Muscle of back (tissue), 13 donors: Measurements from ENCODE around the gene OR2T29. TPM values are rescaled to one million over a fixed set of nuclear protein-coding genes. Genes with fewer than 3 reads are reported as not detected.
"Not testable (repeated sequence)": the region's sequence is repeated elsewhere in the genome, so short reads cannot be mapped to it uniquely, and the experiment has no call there.

Experiments used
- DNase-seq, 3 donors: peaks; one replicate each; pipeline versions ENCODE4 v3.0.0 to v3.0.0-alpha.2; 2013
- long read RNA-seq, 9 donors: transcript quantifications; one replicate each; lab custom pipeline, GENCODE V29; 2026
- polyA plus RNA-seq, 10 donors: library from polyadenylated mRNA; unstranded; fragments of 120-200 nt; gene quantifications; one replicate each; pipeline ENCODE4 v1.2.1, GENCODE V29; 2013; ENCODE audit not compliant: insufficient read length in 10 of 10

The OR2T29 gene
- not detected for polyA plus RNA-seq
- long read RNA-seq, donor 1, result 0 reads
- long read RNA-seq, donor 2, result 0 reads
- long read RNA-seq, donor 3, result 0 reads
- long read RNA-seq, donor 4, result 0 reads
- long read RNA-seq, donor 5, result 0 reads
- long read RNA-seq, donor 6, result 0 reads
- long read RNA-seq, donor 7, result 0 reads
- long read RNA-seq, donor 8, result 0 reads
- long read RNA-seq, donor 9, result 0 reads

- not testable (repeated sequence) for DNase-seq
Observed at GRCh38 chr1:248562672-248563071, at the start of gene OR2T29. Gene OR2T29, minus strand, starts transcription at chr1:248562772. Its CDS starts 3,281 bp downstream, at chr1:248559491.

- DNase-seq, result no peak
Observed at GRCh38 chr1:248611883-248612414, 49.4 kb upstream of the OR2T29 start.

- no peak for DNase-seq
Observed at GRCh38 chr1:248610301-248610700, 47.7 kb upstream of the OR2T29 start.

- no peak for DNase-seq
Observed at GRCh38 chr1:248599396-248599795, 36.8 kb upstream of the OR2T29 start.

- no peak for DNase-seq
Observed at GRCh38 chr1:248597589-248597988, 35.0 kb upstream of the OR2T29 start, which contains the start of gene OR2T10. Gene OR2T10, minus strand, starts transcription at chr1:248597700. Its CDS starts 3,932 bp downstream, at chr1:248593768.

GRCh38 chr1:248596615-248597014 is 34.0 kb upstream of the OR2T29 start:
- DNase-seq, result no peak

- no peak for DNase-seq
Observed at GRCh38 chr1:248593226-248593625, 30.7 kb upstream of the OR2T29 start.

GRCh38 chr1:248592655-248593054 is 30.1 kb upstream of the OR2T29 start:
- DNase-seq, result no peak

- DNase-seq, result no peak
Observed at GRCh38 chr1:248590055-248590454, 27.5 kb upstream of the OR2T29 start.

- no peak for DNase-seq
Observed at GRCh38 chr1:248589334-248589733, 26.8 kb upstream of the OR2T29 start.

GRCh38 chr1:248585266-248585665 is 22.7 kb upstream of the OR2T29 start:
- DNase-seq, result no peak

- DNase-seq, result no peak
Observed at GRCh38 chr1:248576260-248576980, 13.8 kb upstream of the OR2T29 start.

- not testable (repeated sequence) for DNase-seq
Observed at GRCh38 chr1:248574657-248575056, 12.1 kb upstream of the OR2T29 start, which contains the start of gene OR2T34. Gene OR2T34, minus strand, starts transcription at chr1:248574757. Its CDS starts 0 bp downstream, at chr1:248574757.

GRCh38 chr1:248573856-248574255 is 11.3 kb upstream of the OR2T29 start:
- not testable (repeated sequence) for DNase-seq

GRCh38 chr1:248572049-248572448 is 9.5 kb upstream of the OR2T29 start:
- not testable (repeated sequence) for DNase-seq

- DNase-seq, result not testable (repeated sequence)
Observed at GRCh38 chr1:248570811-248571210, 8.2 kb upstream of the OR2T29 start.

GRCh38 chr1:248569049-248569448 is 6.5 kb upstream of the OR2T29 start:
- not testable (repeated sequence) for DNase-seq

GRCh38 chr1:248565530-248566373 is 3.2 kb upstream of the OR2T29 start:
- DNase-seq, result not testable (repeated sequence)

- not testable (repeated sequence) for DNase-seq
Observed at GRCh38 chr1:248551027-248551426, 11.5 kb downstream of the OR2T29 start.

- DNase-seq, result not testable (repeated sequence)
Observed at GRCh38 chr1:248547383-248547782, 15.2 kb downstream of the OR2T29 start.

- not testable (repeated sequence) for DNase-seq
Observed at GRCh38 chr1:248537449-248537848, 25.1 kb downstream of the OR2T29 start.

GRCh38 chr1:248521856-248522255 is 40.7 kb downstream of the OR2T29 start:
- no peak for DNase-seq
